ENCODE data around the gene SCO1.
"Not testable (repeated sequence)": the region's sequence is repeated elsewhere in the genome, so short reads cannot be mapped to it uniquely, and the experiment has no call there.

The SCO1 gene

GRCh38 chr17:10697092-10698081, at the start of gene SCO1, which contains the start of gene ADPRM:
Gene SCO1, minus strand, starts transcription at chr17:10697533. Its CDS starts 26 bp downstream, at chr17:10697507.
Gene ADPRM, plus strand, starts transcription at chr17:10697594. Its CDS starts 7,333 bp downstream, at chr17:10704927.
- in situ Hi-C loops (cut with MboI; ENCODE audit: low sequenced_read_pairs), result no loop called here

DNA sequence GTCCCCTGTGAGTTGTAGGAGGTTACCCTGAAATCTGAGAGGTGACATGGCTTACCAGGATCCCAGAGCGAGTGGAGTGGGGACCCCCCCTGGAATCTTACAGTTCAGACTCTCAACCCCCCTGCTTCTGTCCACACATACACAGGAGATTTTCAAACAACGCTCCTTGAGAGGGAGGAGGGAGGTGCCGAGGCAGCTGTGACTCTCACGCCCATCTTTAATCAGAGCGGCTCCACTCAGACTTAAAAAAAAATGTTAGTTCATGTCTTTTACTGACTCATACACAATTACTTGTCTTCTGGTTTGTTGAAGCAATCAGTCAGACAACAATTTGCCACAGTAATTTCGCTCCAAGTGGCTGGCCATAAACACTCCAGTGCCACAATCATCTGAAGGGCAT, 47.9 kb upstream of the SCO1 start:
- in situ Hi-C loops (cut with MboI; ENCODE audit: low sequenced_read_pairs), result no loop called here

GRCh38 chr17:10744501-10745000, 47.2 kb upstream of the SCO1 start:
- in situ Hi-C loops (cut with MboI; ENCODE audit: low sequenced_read_pairs), result no loop called here

- in situ Hi-C loops (cut with MboI; ENCODE audit: low sequenced_read_pairs), result no loop called here
Observed at GRCh38 chr17:10743316-10744009, 46.1 kb upstream of the SCO1 start.

DNA sequence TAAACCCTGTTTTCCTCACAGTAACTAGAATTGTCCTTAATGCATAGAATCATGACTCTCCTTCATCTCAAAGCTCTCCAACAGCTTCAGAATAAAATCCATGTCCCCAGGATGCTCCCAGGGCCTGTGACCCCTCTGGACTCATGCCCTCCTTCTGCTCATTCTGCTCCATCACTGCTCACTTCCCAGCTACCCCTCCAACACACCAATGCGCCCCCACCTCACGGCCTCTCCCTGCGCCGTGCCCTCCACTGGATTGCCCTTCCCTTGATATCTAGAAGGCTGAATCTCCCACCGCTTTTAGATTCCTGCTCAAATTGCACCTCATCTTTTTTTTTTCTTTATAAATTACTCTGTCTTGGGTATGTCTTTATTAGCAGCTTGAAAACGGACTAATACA, 45.1 kb upstream of the SCO1 start:
- in situ Hi-C loops (cut with MboI; ENCODE audit: low sequenced_read_pairs), result no loop called here

- in situ Hi-C loops (cut with MboI; ENCODE audit: low sequenced_read_pairs), result no loop called here
Observed at GRCh38 chr17:10741416-10742135, 44.2 kb upstream of the SCO1 start.

GRCh38 chr17:10739386-10739785, 42.1 kb upstream of the SCO1 start:
- in situ Hi-C loops (cut with MboI; ENCODE audit: low sequenced_read_pairs), result no loop called here

- in situ Hi-C loops (cut with MboI; ENCODE audit: low sequenced_read_pairs), result no loop called here
Observed at GRCh38 chr17:10738521-10739258, 41.4 kb upstream of the SCO1 start.

GRCh38 chr17:10737736-10738135, 40.4 kb upstream of the SCO1 start:
- in situ Hi-C loops (cut with MboI; ENCODE audit: low sequenced_read_pairs), result no loop called here

DNA sequence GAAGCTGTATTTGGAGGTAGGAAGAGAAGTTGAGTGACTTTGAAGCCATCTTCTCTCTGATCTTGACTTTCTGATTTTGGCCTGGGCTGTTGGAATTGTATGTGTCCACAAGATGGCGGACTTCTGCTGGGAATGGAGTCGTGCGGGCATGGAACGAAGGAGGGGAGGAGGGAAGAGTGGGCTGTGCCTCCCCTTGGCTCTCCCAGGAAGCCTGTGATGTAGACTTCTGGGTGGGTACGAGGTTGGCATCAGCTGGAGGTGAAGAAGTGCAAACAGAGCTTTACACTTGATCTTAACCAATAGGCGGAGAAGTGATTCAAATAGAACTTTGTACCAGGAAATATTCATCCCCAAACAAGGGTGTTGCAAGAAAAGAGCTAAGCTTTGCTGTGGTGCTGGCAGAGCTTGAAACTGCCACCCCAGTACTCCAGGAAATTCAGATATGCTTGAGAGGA, 39.9 kb upstream of the SCO1 start:
- in situ Hi-C loops (cut with MboI; ENCODE audit: low sequenced_read_pairs), result no loop called here

GRCh38 chr17:10735821-10736220, 38.5 kb upstream of the SCO1 start:
- in situ Hi-C loops (cut with MboI; ENCODE audit: low sequenced_read_pairs), result no loop called here

DNA sequence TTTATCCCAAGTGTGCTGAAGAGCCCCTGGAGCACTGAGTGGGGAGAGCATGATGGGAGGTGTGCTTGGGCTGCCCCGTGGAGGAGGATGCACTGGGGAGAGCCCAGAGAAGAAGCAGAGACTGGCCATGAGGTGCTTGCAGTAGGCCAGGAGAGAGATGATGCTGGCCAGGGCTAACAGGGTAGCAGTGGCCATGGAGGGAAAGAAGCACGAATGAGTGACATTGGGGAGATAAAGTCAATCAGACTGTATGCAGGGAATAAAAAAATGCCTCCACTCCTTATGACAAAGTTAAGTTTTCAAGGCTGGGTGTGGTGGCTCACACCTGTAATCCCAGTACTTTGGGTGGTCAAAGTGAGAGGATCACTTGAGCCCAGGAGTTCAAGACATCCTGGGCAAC, 37.9 kb upstream of the SCO1 start:
- in situ Hi-C loops (cut with MboI; ENCODE audit: low sequenced_read_pairs), result no loop called here

DNA sequence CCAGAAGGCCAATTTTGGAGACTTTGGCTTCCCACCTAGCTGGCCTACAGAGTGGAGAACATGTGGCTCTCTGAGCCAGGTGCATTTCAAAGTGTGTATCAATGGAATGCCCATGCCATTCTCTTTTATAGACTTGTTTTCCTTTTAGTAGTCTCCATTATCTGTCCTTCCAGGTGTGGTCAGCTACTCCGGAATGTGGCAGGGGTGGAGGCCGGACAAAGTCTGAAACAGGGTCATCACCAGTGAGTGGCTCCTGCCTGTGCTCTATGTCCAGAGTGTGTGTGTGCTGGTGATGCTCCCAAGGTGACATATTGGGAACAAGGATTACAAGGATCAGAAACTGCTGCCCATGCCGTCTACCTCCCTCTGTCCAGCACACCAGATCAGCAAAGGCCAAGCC, 36.3 kb upstream of the SCO1 start:
- in situ Hi-C loops (cut with MboI; ENCODE audit: low sequenced_read_pairs), result no loop called here

GRCh38 chr17:10732121-10732520, 34.8 kb upstream of the SCO1 start:
- in situ Hi-C loops (cut with MboI; ENCODE audit: low sequenced_read_pairs), result not testable (repeated sequence)

DNA sequence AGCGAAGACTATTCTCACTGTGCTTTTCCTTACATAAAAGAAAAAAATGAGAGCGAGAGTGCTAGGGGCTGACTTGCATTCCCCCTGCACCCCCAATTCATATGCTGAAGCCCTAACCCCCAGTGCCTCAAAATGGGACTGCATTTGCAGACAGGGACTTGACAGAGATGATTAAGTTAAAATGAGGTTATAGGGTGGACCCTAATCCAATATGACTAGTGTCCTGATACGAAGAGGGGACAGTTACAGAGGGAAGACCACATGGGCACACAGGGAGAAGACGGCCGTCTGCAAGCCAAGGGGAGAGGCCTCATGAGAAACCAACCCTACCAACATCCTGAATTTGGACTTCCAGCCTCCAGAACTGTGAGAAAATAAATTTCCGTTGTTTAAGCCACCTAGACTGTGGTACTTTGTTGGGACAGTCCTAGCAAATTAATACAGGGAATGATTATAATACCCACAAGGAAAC, 34.1 kb upstream of the SCO1 start:
- in situ Hi-C loops (cut with MboI; ENCODE audit: low sequenced_read_pairs), result no loop called here

DNA sequence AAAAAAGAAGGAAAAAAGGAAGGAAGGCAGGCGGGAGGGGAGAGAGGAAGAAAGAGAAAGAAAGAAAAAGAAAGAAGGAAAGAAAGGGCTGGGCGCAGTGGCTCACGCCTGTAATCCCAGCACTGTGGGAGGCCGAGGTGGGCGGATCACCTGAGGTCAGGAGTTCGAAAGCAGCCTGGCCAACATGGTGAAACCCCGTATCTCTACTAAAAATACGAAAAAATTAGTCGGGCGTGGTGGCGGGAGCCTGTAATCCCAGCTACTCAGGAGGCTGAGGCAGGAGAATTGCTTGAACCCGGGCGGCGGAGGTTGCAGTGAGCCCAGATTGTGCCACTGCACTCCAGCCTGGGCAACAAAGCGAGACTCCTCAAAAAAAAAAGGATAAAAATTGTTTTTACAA, 32.9 kb upstream of the SCO1 start:
- in situ Hi-C loops (cut with MboI; ENCODE audit: low sequenced_read_pairs), result not testable (repeated sequence)

DNA sequence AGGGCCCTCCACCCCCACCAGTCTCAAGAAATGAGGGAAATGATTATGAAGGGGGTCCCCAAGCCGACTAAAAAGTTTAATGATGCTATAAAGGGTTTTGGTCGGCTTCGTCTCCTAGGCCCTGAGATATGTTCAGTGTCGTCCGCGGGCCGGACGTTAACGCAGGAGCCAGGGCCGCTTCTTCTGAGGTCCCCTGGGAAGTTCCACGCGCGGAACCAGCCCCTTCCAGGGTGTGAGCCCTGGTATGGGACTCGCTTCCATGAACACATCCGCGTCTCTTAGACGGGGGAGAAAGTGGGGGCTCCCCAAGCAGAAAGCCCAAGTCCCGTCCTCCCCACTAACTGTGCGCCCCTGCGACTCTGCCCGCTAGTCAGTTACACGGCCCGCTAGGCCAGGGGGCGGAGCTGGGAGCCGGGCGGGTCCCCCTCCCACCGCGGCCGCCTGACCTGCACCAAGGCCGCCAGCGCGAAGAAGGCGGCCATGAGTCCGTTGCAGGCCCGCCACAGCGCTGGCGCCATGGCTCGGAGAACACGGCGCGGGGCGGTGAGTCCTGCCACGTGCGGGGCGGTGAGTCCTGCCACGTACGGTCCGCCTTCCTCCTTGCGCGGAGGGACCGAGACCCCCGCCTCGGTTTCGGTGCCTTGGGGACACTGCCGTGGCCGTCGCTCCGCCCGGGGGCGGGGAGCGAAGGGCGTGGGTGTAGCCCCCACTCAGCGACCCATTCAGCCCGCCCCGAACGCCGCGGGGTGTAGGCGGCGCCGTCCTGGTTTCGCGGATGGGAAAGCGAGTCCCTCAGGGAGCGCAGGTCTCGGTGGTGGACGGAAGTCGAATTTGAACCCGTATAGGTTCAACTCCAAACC, 32.2 kb upstream of the SCO1 start, which contains the start of gene TMEM220:
TSS of gene TMEM220 (minus strand) at position 690 of the 860 bp plus-strand sequence. CDS start at position 518, 172 bp downstream.
- in situ Hi-C loops (cut with MboI; ENCODE audit: low sequenced_read_pairs), result no loop called here

GRCh38 chr17:10728331-10728892, 31.1 kb upstream of the SCO1 start:
- in situ Hi-C loops (cut with MboI; ENCODE audit: low sequenced_read_pairs), result no loop called here

DNA sequence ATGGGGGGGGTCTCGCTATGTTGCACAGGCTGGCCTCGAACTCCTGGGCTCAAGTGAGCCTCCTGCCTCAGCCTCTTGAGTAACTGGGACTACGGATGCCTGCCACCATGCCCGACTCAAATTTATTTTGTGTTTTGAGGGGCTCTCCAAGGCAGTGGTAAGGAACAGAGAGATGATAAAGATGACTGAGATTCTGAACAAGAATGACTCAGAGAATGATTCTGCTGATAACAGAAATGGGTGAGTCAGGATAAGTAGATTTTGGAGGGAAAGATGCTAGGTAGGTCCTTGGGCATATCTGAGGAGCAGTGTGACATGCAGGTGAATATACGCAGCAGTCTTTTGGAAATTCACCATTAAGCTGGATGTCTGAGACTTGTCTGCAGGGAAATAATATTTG, 29.9 kb upstream of the SCO1 start:
- in situ Hi-C loops (cut with MboI; ENCODE audit: low sequenced_read_pairs), result no loop called here
